Measurements from ENCODE around the gene IL23A. TPM values are rescaled to one million over a fixed set of nuclear protein-coding genes. Genes with fewer than 3 reads are reported as not detected.
A peak's percentile ranks its signal among the peaks of the same experiment; 100 is the strongest.

Gene IL23A
- total and polyA plus RNA-seq, 10 of the 15 experiments (the other 5 are each of a cell fraction or from before 2014, with no cell fraction given) = 3.3 to 11.1 (median 5.2) TPM

- TF ChIP-seq, protein P1, sequence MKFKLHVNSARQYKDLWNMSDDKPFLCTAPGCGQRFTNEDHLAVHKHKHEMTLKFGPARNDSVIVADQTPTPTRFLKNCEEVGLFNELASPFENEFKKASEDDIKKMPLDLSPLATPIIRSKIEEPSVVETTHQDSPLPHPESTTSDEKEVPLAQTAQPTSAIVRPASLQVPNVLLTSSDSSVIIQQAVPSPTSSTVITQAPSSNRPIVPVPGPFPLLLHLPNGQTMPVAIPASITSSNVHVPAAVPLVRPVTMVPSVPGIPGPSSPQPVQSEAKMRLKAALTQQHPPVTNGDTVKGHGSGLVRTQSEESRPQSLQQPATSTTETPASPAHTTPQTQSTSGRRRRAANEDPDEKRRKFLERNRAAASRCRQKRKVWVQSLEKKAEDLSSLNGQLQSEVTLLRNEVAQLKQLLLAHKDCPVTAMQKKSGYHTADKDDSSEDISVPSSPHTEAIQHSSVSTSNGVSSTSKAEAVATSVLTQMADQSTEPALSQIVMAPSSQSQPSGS (IDR thresholded peaks at IDR 0.05; ENCODE audit: low read length) = no peak
- TF ChIP-seq BCLAF1 (IDR thresholded peaks at IDR 0.05) (no peak), RUNX3 (IDR thresholded peaks at IDR 0.05; ENCODE audit: low read length) (peak; percentile 29; the same call in 1 of the 2 replicates), NKRF (conservative IDR thresholded peaks at IDR 0.05) (peak; percentile 52; the same call in 1 of the 2 replicates), MXI1 (IDR thresholded peaks at IDR 0.05; ENCODE audit: low read depth, low read length) (peak; percentile 77), LARP7 (IDR thresholded peaks at IDR 0.05) (peak; percentile 63), TARDBP (IDR thresholded peaks at IDR 0.05; ENCODE audit: borderline replicate concordance) (peak; percentile 90), RELB (IDR thresholded peaks at IDR 0.05; ENCODE audit: low read depth) (peak; percentile 71; the same call in 1 of the 2 replicates), ELK1 (IDR thresholded peaks at IDR 0.05; ENCODE audit: low read depth, low read length) (peak; percentile 12; the same call in 1 of the 2 replicates), SMAD5 (IDR thresholded peaks at IDR 0.05; ENCODE audit: low read depth) (peak; percentile 21; the same call in 1 of the 2 replicates), MYB (IDR thresholded peaks at IDR 0.05; ENCODE audit: borderline replicate concordance, low read depth, low read length) (peak; percentile 78), RELA (IDR thresholded peaks at IDR 0.05; ENCODE audit: borderline replicate concordance, partially characterized antibody) (peak; percentile 41), MYC (IDR thresholded peaks at IDR 0.05; ENCODE audit: insufficient read depth, insufficient read length, insufficient replicate concordance, low read length, severe bottlenecking) (peak; percentile 74), TAF1 (IDR thresholded peaks at IDR 0.05; ENCODE audit: borderline replicate concordance, low read depth, low read length) (peak; percentile 86), GATAD2B (conservative IDR thresholded peaks at IDR 0.05; ENCODE audit: low read depth) (0 out of 2 replicates have a peak, but pooled peaks have one; percentile 43)
- TF ChIP-seq, protein P2, sequence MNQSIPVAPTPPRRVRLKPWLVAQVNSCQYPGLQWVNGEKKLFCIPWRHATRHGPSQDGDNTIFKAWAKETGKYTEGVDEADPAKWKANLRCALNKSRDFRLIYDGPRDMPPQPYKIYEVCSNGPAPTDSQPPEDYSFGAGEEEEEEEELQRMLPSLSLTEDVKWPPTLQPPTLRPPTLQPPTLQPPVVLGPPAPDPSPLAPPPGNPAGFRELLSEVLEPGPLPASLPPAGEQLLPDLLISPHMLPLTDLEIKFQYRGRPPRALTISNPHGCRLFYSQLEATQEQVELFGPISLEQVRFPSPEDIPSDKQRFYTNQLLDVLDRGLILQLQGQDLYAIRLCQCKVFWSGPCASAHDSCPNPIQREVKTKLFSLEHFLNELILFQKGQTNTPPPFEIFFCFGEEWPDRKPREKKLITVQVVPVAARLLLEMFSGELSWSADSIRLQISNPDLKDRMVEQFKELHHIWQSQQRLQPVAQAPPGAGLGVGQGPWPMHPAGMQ (IDR thresholded peaks at IDR 0.05; ENCODE audit: borderline replicate concordance) = peak; percentile 95
Observed at GRCh38 chr12:56315622-56316473, 22.8 kb upstream of the IL23A start, which contains the start of gene CNPY2 (continued).
